ENCODE results near the gene LRBA.
"Not testable (repeated sequence)": the region's sequence is repeated elsewhere in the genome, so short reads cannot be mapped to it uniquely, and the experiment has no call there.

LRBA gene

GRCh38 chr4:150389896-150390530, 625.1 kb downstream of the LRBA start:
- no peak for DNase-seq

- DNase-seq, result no peak
These were observed 627.1 kb downstream of the LRBA start for GRCh38 chr4:150387981-150388380.

- DNase-seq, result not testable (repeated sequence)
These were observed 628.7 kb downstream of the LRBA start for GRCh38 chr4:150386415-150386814.

- no peak for DNase-seq
These were observed 629.5 kb downstream of the LRBA start for GRCh38 chr4:150385606-150386005.

GRCh38 chr4:150384249-150384648, 630.8 kb downstream of the LRBA start:
- DNase-seq, result no peak

GRCh38 chr4:150382028-150382427, 633.1 kb downstream of the LRBA start:
- DNase-seq, result no peak

GRCh38 chr4:150381609-150382008, 633.5 kb downstream of the LRBA start:
- no peak for DNase-seq

GRCh38 chr4:150381036-150381435, 634.0 kb downstream of the LRBA start:
- DNase-seq, result no peak

- DNase-seq, result no peak
These were observed 635.6 kb downstream of the LRBA start for GRCh38 chr4:150379454-150379853.

- DNase-seq, result no peak
These were observed 640.1 kb downstream of the LRBA start for GRCh38 chr4:150375025-150375424.

GRCh38 chr4:150371869-150372268, 643.2 kb downstream of the LRBA start:
- DNase-seq, result no peak

- no peak for DNase-seq
These were observed 645.4 kb downstream of the LRBA start for GRCh38 chr4:150369434-150370380.

- DNase-seq, result no peak
These were observed 646.4 kb downstream of the LRBA start for GRCh38 chr4:150368667-150369066.

GRCh38 chr4:150367326-150367725, 647.8 kb downstream of the LRBA start:
- no peak for DNase-seq

GRCh38 chr4:150366487-150366999, 648.5 kb downstream of the LRBA start:
- DNase-seq, result no peak

GRCh38 chr4:150363721-150364688, 651.1 kb downstream of the LRBA start:
- no peak for DNase-seq

- DNase-seq, result no peak
These were observed 656.4 kb downstream of the LRBA start for GRCh38 chr4:150358691-150359090.

GRCh38 chr4:150357829-150358228, 657.3 kb downstream of the LRBA start:
- DNase-seq, result no peak

- DNase-seq, result no peak
These were observed 659.1 kb downstream of the LRBA start for GRCh38 chr4:150355858-150356455.

GRCh38 chr4:150355418-150355817, 659.7 kb downstream of the LRBA start:
- no peak for DNase-seq

- DNase-seq, result no peak
These were observed 660.8 kb downstream of the LRBA start for GRCh38 chr4:150354214-150354796.

- no peak for DNase-seq
These were observed 667.0 kb downstream of the LRBA start for GRCh38 chr4:150348079-150348478.
